ENCODE data around the gene ANKS1A.
A peak's percentile ranks its signal among the peaks of the same experiment; 100 is the strongest.
"Not testable (repeated sequence)": the region's sequence is repeated elsewhere in the genome, so short reads cannot be mapped to it uniquely, and the experiment has no call there.

Gene ANKS1A

GRCh38 chr6:34924831-34925625 lies 36.0 kb downstream of the ANKS1A start:
- ATAC-seq (no peak), DNase-seq (ENCODE audit: low spot score in 2 of 2) (no peak)
- Mint-ChIP-seq H3K4me3 (no peak overlapping the region), H3K9me3 (no peaks in the 10 kb centered on the region), H3K36me3 (no peaks in the 10 kb centered on the region), H3K4me1 (peaks cover 12% of the 10 kb centered on the region), H3K27ac (peak overlapping the region; percentile 11)

- Mint-ChIP-seq H3K9me3 (no peaks in the 10 kb centered on the region), H3K27ac (no peak overlapping the region), H3K4me1 (peaks cover 13% of the 10 kb centered on the region), H3K4me3 (no peak overlapping the region), H3K36me3 (no peaks in the 10 kb centered on the region)
- ATAC-seq, result peak; percentile 52
- DNase-seq (ENCODE audit: low spot score in 2 of 2), result no peak
These were observed 37.6 kb downstream of the ANKS1A start for GRCh38 chr6:34926655-34927054.

GRCh38 chr6:34928220-34928619 lies 39.2 kb downstream of the ANKS1A start:
- no peak overlapping the region for H3K27ac Mint-ChIP-seq
- ATAC-seq, result no peak

DNA sequence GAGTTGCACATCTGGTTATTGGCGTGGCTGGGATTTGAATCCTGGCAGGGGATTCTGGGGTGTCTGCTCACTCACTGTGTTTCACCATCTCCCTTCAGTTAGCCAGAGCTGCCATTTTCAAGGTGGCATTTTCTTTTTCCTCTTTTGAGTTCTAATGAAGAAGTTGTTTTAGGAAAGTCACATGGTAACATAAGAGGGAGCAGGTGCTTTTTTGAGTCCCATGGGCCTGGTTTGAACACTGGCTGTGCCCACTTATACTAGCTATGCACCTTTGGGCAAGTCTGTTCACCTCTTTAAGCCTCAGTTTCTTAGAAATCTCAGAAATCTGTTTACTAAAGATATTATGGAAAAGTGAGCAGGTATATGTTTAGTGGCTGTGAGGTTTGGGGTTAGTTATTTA lies 39.6 kb downstream of the ANKS1A start:
- no peak overlapping the region for H3K4me3 Mint-ChIP-seq
- no peaks in the 10 kb centered on the region for H3K36me3 Mint-ChIP-seq
- peaks cover 13% of the 10 kb centered on the region for H3K4me1 Mint-ChIP-seq
- H3K9me3 Mint-ChIP-seq, result no peaks in the 10 kb centered on the region
- DNase-seq (ENCODE audit: low spot score in 2 of 2) (no peak), ATAC-seq (no peak)
- no peak overlapping the region for H3K27ac Mint-ChIP-seq

More at GRCh38 chr6:34928220-34928619, 39.2 kb downstream of the ANKS1A start:
- no peak overlapping the region for H3K4me3 Mint-ChIP-seq
- peaks cover 13% of the 10 kb centered on the region for H3K4me1 Mint-ChIP-seq
- H3K9me3 Mint-ChIP-seq, result no peaks in the 10 kb centered on the region
- DNase-seq (ENCODE audit: low spot score in 2 of 2), result no peak
- H3K36me3 Mint-ChIP-seq, result no peaks in the 10 kb centered on the region

- ATAC-seq, result no peak
- H3K4me1 Mint-ChIP-seq, result peaks cover 13% of the 10 kb centered on the region
- DNase-seq (ENCODE audit: low spot score in 2 of 2), result no peak
- H3K36me3 Mint-ChIP-seq, result no peaks in the 10 kb centered on the region
- H3K9me3 Mint-ChIP-seq, result no peaks in the 10 kb centered on the region
- H3K27ac Mint-ChIP-seq, result no peak overlapping the region
- H3K4me3 Mint-ChIP-seq, result no peak overlapping the region
These were observed 40.4 kb downstream of the ANKS1A start for GRCh38 chr6:34929241-34929978.

DNA sequence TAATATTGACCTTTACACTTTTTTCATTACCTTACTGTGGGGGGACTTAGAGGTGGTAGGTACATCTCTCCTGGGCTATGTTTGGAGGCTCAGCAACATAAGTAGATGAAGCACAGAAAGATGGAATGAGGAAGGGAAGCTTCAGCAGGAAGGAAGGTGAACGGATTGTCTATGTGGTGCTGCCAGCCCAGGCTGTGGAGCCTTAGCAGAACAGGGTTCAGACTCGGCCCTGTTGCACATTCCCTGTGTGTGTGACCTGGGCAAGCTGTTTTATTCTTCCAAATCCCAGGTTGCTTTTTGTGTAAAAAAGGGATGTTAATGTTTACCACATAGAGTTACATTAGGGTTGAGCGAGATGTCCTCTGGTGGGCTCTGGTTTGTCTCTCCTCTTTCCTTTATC lies 41.2 kb downstream of the ANKS1A start:
- no peak for ATAC-seq
- peaks cover 13% of the 10 kb centered on the region for H3K4me1 Mint-ChIP-seq
- H3K4me3 Mint-ChIP-seq, result no peak overlapping the region

GRCh38 chr6:34932202-34932601 lies 43.1 kb downstream of the ANKS1A start:
- not testable (repeated sequence) for H3K36me3 Mint-ChIP-seq; DNase-seq (ENCODE audit: low spot score in 2 of 2); H3K9me3 Mint-ChIP-seq; H3K4me3 Mint-ChIP-seq; ATAC-seq; H3K27ac Mint-ChIP-seq
- peaks cover 13% of the 10 kb centered on the region for H3K4me1 Mint-ChIP-seq

More for the DNA sequence above, 41.2 kb downstream of the ANKS1A start:
- Mint-ChIP-seq H3K27ac (no peak overlapping the region), H3K9me3 (no peaks in the 10 kb centered on the region), H3K36me3 (no peaks in the 10 kb centered on the region)
- DNase-seq (ENCODE audit: low spot score in 2 of 2), result no peak

DNA sequence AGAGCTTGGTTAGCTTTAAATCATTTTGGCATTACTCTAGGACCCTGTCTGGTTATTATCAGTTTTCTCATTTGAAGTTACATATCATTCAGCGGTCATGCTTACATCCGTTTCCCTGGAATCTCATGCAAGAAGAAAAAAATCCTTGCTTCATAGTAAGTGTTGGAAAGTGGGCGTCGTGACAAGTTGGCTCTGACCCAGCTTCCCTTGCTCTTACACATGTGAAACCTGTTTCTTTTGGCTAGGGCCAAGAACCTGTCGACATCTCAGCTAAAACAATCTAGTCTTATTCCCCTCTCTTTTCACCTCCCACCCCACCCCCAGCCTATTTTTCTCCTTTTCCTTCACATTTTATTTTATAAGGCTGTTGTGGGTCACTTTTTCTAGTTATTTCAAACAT lies 45.5 kb downstream of the ANKS1A start:
- Mint-ChIP-seq H3K4me1 (peaks cover 6% of the 10 kb centered on the region), H3K36me3 (no peaks in the 10 kb centered on the region), H3K27ac (no peak overlapping the region), H3K4me3 (no peak overlapping the region), H3K9me3 (no peaks in the 10 kb centered on the region)
- DNase-seq (ENCODE audit: low spot score in 2 of 2) (no peak), ATAC-seq (no peak)

- DNase-seq (ENCODE audit: low spot score in 2 of 2) (no peak), ATAC-seq (no peak)
- H3K27ac Mint-ChIP-seq, result no peak overlapping the region
- H3K9me3 Mint-ChIP-seq, result no peaks in the 10 kb centered on the region
- no peaks in the 10 kb centered on the region for H3K36me3 Mint-ChIP-seq
- H3K4me1 Mint-ChIP-seq, result no peaks in the 10 kb centered on the region
- no peak overlapping the region for H3K4me3 Mint-ChIP-seq
These were observed 49.2 kb downstream of the ANKS1A start for GRCh38 chr6:34938268-34938667.

- H3K27ac Mint-ChIP-seq, result no peak overlapping the region
- H3K9me3 Mint-ChIP-seq, result no peaks in the 10 kb centered on the region
- H3K4me1 Mint-ChIP-seq, result no peaks in the 10 kb centered on the region
- no peaks in the 10 kb centered on the region for H3K36me3 Mint-ChIP-seq
- no peak overlapping the region for H3K4me3 Mint-ChIP-seq
- ATAC-seq (no peak), DNase-seq (ENCODE audit: low spot score in 2 of 2) (no peak)
These were observed 51.0 kb downstream of the ANKS1A start for GRCh38 chr6:34940030-34940434.

DNA sequence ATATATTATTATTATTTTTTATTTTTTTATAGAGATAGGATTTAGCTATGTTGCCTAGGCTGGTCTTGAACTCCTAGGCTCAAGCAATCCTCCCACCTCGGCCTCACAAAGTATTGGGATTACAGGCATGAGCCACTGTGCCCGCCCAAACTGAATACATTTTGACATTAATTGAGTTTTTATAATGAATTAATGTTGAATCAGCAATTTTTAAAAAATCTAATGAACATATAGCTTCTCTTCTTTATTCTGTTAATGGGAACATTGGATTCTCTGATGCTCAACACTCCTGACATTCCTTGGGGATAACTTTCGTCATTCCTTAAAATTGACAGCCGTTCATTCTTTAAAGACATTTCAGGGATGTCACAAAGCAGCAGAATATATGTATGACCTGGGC lies 52.4 kb downstream of the ANKS1A start:
- no peaks in the 10 kb centered on the region for H3K9me3 Mint-ChIP-seq
- H3K4me3 Mint-ChIP-seq, result no peak overlapping the region
- no peak overlapping the region for H3K27ac Mint-ChIP-seq
- ATAC-seq (no peak), DNase-seq (ENCODE audit: low spot score in 2 of 2) (no peak)
- H3K4me1 Mint-ChIP-seq, result no peaks in the 10 kb centered on the region
- H3K36me3 Mint-ChIP-seq, result no peaks in the 10 kb centered on the region

DNA sequence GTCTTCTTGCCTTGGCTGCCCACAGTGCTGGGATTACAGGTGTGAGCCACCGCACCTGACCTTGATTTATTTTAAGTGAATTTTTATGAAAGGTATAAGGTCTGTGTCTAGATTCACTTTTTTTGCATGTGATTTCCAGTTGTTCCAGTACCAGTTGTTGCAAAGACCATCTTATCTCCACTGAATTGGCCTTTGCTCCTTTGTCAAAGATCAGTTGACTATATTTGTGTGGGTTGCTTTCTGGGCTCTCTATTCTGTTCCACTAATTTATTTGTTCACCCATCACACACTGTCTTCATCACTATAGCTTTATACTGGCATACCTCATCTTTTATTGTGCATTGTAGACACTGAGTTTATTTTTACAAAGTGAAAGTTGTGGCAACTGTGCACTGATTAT lies 56.3 kb downstream of the ANKS1A start:
- Mint-ChIP-seq H3K4me3 (no peak overlapping the region), H3K4me1 (no peaks in the 10 kb centered on the region), H3K36me3 (no peaks in the 10 kb centered on the region), H3K27ac (no peak overlapping the region), H3K9me3 (no peaks in the 10 kb centered on the region)
- DNase-seq (ENCODE audit: low spot score in 2 of 2) (no peak), ATAC-seq (no peak)

GRCh38 chr6:34947561-34947960 lies 58.5 kb downstream of the ANKS1A start:
- Mint-ChIP-seq H3K27ac (no peak overlapping the region), H3K4me1 (no peaks in the 10 kb centered on the region), H3K9me3 (no peaks in the 10 kb centered on the region), H3K36me3 (no peaks in the 10 kb centered on the region), H3K4me3 (no peak overlapping the region)
- DNase-seq (ENCODE audit: low spot score in 2 of 2), result no peak
- ATAC-seq, result no peak

DNA sequence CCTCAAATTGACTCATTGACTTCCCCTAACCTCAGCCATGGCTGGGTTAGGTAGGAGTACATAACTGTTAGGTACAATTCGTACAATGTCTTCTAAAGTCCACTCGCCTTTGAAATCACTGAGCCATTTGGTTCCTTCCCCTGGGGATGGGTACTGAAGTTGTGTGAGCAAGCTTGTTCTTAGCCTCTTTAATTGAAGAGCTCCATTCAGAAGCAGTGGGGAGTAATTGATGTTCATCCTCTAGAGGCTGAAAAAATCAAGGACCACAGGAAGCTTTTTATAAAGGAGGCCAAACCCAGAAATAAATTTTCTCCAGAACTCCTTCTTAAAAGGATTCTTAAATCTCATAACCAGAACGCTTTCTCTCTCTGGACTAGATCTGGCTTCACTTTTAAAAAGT lies 60.6 kb downstream of the ANKS1A start:
- no peaks in the 10 kb centered on the region for H3K36me3 Mint-ChIP-seq
- ATAC-seq, result no peak
- H3K4me3 Mint-ChIP-seq, result no peak overlapping the region
- no peak for DNase-seq (ENCODE audit: low spot score in 2 of 2)
- H3K9me3 Mint-ChIP-seq, result no peaks in the 10 kb centered on the region
- peaks cover 1% of the 10 kb centered on the region for H3K4me1 Mint-ChIP-seq
- H3K27ac Mint-ChIP-seq, result no peak overlapping the region

- ATAC-seq (no peak), DNase-seq (ENCODE audit: low spot score in 2 of 2) (no peak)
- Mint-ChIP-seq H3K9me3 (no peaks in the 10 kb centered on the region), H3K4me3 (no peak overlapping the region), H3K4me1 (peaks cover 12% of the 10 kb centered on the region), H3K27ac (no peak overlapping the region), H3K36me3 (no peaks in the 10 kb centered on the region)
These were observed 61.8 kb downstream of the ANKS1A start for GRCh38 chr6:34950849-34951248.

DNA sequence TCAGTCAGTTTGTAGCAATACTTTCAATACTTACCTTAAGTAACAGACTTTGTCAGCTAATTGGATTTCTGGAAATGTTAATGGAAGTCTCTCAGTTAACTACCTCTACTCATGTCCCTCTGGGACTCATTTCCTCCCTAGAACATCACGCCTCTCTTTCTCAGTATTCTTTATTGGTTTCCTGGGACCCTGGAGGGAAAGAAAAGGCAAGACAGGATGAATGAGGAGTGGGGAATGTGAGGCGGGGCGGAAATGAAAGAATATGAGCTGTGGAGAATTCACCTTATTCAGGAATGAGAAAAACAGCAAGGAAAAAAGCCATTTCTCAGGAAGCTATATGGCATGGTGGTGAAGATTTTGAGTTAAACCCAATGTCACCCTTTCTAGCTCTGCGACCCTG lies 62.7 kb downstream of the ANKS1A start:
- no peak overlapping the region for H3K27ac Mint-ChIP-seq
- peaks cover 18% of the 10 kb centered on the region for H3K4me1 Mint-ChIP-seq
- no peak overlapping the region for H3K4me3 Mint-ChIP-seq
- ATAC-seq, result no peak
- DNase-seq (ENCODE audit: low spot score in 2 of 2), result no peak
- peaks cover 6% of the 10 kb centered on the region for H3K36me3 Mint-ChIP-seq
- H3K9me3 Mint-ChIP-seq, result no peaks in the 10 kb centered on the region

Data from stimulated activated effector memory CD8-positive, alpha-beta T cell treated with anti-CD3 and anti-CD28 coated beads, Interleukin-12 subunit alpha, Interleukin-12 subunit beta, amount 100 ng/mL, for 72 hours (primary cell).